Raji (cell line): ENCODE results near the gene RAB18.

Experiments
- POLR2A ChIP-seq: IDR thresholded peaks from 2 replicates; pipeline ENCODE4 v1.6.1; 2011; ENCODE audit warnings: low read depth, low read length, control low read depth; ENCODE audit not compliant: insufficient read depth

Gene RAB18

DNA sequence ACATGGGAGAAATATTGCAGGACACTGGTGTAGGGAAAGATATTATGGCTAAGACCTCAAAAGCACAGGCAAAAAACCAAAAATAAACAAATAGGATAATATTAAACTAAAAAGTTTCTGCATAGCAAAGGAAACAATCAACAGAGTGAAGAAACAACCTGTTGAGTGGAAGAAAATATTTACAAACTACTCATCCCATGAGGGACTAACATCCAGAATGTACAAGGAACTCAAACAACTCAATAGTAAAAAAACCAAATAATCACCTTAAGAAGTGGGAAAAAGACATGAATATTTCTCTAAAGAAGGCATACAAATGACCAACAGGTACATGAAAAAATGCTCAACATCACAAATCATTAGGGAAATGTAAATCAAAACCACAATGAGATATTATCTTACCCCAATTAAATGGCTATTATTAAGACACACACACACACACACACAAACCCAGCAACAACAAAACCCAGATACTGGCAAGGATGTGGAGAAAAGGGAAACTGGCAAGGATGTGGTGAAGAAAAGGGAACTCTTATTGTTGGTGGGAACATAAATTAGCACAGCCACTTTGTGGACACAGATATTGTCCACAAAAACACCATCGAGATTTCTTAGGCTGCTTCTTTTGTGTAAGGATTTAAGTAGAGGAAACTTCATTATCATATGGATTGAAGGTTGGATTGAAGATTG is 9.8 kb upstream of the RAB18 start:
- TF ChIP-seq POLR2A: no peak

DNA sequence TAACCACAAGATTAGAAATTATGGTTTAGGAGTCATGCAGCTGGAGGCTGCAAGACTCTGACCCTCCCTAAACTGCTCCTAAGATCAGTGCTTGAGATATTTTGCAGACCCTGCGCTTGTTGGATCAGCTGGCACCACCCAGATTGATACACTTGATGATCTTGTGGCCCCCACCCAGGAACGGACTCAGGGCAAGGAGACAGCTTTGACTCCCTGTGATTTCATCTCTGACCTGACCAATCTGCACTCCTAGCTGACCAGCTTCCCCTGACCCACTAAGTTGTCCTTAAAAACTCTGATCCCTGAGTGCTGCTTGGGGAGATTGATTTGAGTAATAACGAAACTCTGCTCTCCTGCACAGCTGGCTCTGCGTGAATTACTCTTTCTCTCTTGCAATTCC is 8.0 kb upstream of the RAB18 start:
- TF ChIP-seq POLR2A: no peak

DNA sequence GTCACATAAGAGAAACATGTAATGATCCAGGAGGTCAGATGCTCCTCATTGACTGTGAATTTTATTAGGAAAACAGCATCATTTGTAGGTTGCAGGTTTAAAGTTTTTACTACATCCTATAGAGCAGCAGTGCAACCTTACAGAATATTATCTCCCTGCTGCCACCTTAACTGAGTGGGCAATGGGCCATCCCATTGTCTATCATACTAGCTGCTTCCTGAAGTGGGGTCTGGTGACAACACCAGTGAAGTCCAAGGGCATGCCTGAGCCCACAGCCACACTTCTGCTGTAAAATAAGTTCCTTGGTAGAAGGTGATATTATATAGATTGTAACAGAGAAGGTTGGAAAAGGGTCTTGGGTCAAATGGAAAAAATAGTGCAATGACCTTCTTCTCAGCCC is 4.0 kb upstream of the RAB18 start:
- no peak for TF ChIP-seq POLR2A

DNA sequence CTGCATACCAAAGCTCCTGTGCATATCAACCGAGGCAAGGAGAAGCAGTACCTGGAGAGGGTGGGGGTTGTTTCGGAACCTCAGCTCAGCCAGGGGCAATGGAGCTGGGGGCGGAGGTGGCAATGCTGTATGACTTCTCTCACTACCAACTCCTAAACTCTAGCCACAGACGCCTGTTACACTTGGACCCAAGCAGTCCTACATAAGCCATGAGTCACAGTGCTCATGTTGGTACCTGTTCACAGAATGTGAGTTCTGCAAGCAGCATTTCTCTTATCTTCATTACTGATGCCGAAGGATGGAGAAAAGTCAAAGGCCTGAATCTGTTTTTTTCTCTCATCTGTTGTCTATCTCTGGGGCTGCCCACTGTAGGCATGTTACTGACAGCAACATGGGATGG is 3.2 kb upstream of the RAB18 start:
- no peak for TF ChIP-seq POLR2A

DNA sequence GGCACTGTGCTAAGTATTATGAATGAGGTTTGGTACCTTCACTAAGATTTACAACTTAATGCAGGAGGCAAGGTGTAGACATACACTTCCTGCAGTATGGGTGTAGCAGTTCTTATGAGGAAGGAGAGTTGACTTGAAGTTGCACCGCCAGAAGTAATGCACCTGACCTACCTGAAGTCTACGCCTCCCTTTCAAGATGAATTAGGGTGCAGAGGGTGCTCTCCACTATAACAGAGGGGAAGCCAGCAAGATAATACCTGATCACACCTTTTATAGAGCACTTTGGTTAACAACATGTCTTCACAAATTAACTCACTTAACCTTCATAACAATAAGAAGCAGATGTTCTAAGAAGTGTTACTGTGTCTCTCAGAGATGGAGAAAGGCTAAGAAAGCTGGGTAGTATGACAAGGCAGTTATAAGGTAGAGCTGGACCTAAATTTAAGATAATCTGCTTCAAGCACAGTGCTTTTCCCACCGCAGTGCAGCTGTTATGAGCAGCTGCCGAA is 552 bp upstream of the RAB18 start:
- TF ChIP-seq POLR2A: no peak

DNA sequence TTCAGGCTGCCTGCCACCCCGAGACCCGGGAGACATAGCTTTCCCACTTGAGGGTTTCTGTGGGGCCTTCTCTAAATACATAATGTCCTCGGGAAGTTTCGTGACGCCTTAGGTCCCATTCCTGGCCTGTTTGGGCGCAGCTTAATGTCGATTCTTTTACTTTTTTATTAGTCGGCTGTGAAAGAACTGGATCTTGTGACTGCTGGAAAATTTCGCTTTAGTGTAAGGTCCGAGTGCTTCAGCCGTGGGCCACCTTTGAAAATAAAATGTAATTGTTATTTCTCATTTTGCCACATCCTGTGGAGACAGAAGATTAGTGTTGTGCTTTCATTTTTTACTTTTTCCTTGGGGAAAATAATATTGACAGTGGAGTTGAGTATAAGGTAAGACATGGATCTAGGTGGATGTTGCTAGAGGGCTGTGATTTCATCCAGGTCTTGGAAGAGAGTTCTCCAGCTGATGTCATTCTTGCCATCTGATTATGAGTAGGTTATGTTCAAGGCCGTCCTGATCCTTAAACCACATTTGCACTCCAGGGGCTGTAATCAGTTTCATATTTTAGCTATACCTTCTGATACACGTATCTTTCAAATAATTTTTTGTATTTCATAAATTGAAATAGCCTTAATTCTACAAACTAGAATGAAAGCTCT is 830 bp downstream of the RAB18 start:
- no peak for TF ChIP-seq POLR2A

DNA sequence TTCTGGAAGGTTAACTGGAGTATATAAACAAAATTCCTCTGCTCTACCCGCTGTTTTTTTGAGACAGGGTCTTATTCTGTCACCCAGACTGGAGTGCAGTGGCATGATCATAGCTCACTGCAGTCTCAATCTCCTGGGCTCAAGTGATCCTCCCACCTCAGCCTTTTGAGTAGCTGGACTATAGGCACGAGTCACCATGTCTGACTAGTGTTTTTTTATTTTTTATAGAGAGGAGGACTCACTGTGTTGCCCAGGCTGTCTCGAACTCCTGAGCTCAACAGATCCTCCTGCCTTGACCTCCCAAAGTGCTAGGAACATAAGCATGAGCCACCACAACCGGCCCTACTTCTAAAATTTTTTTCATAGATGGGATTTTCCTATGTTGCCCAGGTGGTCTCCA is 2.2 kb downstream of the RAB18 start:
- no peak for TF ChIP-seq POLR2A

DNA sequence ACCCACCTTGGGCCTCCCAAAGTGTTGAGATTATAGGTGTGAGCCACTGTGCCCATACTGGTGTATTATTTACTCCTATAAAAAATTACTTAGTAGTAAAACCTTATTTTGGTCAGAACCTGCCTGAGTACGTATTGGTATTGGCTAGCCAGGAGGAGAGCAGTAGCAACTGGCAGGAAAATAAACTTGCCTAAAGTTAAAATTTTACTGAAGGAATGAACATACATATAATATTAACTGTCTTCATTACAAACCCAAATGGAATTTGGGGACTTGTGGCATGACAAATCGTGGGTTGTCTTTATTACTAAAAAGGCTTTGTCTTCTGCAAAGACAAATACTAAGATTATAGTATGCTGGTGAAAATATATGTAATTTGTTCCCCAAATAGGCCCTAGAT is 8.4 kb downstream of the RAB18 start:
- no peak for TF ChIP-seq POLR2A

DNA sequence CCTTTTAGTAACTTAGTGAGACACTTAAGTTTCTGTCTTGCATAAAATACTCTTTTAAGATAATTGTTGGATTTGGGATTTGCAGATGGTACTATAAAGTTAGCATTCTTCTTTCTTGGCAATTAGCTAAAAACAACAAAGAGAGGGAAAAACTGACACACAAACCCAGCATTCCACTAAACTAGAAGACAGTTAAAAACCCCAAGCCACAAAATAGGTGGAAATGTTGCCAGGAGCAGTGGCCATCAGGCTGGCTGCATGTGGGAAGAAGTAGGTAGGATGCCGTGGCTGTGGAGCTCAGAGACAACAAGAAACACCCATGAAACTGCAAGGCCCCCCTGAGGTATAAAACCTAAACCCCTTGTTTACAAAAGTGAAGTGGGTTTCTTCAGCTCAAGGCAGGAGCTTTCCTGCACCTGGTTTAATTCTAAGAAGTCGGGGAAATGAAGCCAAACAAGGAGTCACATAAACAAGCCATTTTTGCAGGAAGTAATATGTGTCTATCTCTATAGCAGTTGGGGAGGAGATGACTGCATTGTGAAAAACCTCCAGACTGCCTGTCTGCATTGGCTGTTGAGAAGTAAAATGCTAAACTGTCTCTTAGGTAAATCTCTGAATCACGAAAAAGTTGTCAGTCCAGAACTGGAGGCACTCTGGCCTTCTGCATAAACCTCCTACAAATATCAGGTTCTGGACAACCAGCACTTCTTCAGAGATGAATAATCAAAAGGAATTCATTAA is 9.5 kb downstream of the RAB18 start:
- TF ChIP-seq POLR2A: no peak

DNA sequence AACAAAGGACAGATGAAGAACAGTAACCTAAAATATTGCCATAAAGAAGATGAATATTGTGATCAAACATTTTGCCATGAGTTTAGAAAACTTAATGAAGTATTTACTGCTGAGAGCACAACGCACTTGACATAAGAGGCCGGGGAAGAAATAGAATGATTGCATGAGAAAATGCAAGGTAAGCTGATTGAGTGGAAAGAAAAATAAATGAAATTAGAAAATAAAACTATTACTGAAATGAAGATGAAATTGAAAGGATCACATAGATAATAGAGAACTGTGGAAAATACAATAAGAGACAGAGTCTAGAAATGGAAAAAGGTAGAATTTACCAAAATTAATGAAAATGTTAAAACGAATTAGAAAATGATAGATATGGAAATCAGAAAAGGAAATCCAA is 10.1 kb downstream of the RAB18 start:
- TF ChIP-seq POLR2A: no peak

DNA sequence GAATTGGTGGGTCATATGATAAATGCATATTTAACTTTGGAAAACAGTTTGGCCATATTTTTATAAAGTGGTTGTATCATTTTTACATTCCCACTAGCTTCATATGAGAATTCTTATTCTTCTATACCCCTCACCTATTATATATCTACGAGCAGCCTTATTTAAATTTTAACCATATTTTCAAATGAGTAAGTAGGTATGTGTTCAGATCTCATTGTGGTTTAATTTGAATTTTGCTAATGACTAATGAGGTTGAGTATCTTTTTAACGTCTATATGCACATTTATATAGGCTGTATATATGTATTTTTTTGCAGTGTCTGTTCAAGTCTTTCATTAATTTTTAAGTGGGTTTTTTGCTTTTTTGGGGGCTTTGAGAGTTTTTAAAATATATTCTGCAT is 14.2 kb downstream of the RAB18 start:
- TF ChIP-seq POLR2A: no peak

DNA sequence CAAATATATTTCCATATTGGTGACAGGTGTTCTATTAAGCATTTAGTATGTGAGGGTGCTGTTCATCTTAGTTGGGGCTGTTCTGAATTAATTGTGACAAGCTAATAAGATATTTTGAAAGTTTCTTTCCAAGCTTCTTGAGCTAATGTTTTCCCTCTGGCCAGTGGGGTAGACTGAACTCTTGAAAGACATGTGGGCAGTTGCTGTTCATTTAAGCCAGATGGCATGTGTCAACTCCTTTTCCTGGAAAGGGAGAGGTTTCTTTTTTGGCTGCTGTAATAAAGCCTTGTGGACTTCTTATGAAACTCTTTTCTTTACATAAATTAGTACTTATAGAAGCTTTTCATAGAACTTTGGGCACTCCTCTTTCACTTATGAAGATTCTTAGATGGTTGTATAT is 21.7 kb downstream of the RAB18 start:
- no peak for TF ChIP-seq POLR2A

DNA sequence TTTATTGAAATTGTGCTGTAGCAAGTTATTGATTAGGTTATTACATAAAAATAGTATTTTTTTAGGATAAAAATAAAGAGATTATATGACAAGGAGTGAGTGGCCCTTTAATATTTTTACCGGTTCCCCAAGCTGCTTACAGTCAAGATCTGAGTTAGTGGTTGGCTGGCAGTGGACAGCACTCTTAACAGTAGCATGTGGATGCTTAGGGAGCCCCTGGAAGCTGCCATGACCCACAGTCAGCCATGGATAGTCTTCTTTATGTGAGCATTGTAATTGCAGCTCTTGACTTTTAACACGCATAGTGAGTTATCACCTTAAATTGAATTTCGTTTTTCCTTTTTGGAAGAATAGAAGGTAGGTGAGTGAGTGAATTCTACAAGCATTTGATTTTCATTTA is 22.1 kb downstream of the RAB18 start:
- TF ChIP-seq POLR2A: no peak

DNA sequence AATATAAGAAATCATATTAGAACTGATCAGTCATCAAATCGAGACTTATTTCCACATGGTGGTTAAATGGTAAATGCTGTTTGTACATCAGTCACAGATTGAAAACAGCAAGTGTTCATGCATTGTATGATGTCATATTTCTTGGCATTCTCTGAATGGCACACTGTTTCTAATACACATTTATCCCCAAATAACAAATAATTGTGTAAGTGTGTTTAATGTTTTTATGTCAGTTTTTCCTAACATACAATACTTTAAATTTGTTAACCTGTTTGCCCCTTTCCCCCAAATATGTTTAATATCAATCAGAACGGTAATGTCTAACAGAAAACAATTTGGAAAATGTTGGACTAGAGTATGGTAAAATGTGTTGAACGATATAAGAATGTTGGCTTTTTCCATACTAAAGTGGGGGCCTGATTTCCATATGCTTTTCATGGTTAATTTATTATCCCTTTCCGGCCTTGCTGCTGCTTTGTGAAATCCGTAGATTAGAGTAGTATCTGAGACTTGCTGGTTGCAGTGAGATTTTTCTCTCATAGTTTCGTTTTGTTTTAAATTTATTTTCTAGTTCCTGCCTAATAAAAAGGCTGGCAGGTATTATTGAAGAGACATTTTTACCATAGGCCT is 23.7 kb downstream of the RAB18 start:
- no peak for TF ChIP-seq POLR2A

DNA sequence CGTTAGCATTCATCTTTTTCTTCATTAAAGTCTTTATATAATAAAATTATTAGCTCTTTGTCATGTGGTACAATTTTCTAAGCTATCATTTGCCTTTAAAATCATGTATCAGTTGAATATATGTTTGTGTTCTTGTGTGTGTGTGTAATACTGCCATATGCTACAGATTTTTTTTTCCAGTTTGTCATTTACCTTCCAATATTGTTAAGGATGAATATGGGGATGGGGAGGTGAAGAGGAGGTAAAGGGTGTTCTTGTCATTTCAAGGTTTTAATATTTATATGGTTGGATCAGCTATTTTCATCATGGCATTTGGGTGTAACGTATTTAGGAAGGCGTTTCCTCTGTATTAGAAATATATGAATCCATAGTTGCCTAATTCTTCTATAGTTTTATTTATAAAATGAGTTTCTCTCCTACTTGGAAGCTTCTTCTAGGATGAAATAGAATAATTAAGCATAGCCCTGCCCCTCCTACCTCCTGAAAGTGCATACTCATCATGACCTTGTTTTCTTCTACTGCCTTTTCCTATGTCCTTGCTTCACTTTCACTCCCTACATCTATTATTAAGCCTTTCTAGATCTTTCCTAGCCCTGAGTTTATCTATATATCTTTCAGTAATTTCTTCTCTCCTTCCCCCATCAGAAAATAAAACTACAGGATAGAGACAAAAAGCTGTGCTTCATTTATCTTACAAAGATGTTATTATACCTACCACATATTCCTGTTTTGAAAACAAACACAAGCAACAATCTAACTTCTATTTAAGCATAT is 25.1 kb downstream of the RAB18 start:
- TF ChIP-seq POLR2A: no peak

DNA sequence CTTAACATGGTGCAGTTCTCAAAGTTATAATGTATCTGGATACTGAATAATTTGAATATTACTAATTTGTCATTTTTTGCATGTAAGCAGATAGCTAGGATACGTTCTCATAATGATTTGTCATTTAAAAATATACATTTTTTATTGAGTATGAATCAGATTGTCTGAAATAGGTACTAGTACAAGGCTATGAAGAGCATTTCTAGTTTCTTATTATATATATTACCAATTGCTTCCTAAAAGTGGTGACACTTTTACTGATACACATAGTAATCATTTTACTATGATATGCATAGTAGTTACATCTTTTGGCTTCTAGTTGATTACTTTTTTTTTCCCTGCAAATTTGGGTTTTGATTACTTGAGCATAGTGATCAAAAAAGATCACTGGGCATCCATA is 26.4 kb downstream of the RAB18 start:
- TF ChIP-seq POLR2A: no peak
